SKM-1 (cell line): ENCODE data around the gene LMX1A.

ENCODE experiments used
- DNase-seq: peaks from one replicate; lab custom pipeline; 2025; ENCODE audit not compliant: unreplicated experiment; lab: John Stamatoyannopoulos, UW

LMX1A gene

DNA sequence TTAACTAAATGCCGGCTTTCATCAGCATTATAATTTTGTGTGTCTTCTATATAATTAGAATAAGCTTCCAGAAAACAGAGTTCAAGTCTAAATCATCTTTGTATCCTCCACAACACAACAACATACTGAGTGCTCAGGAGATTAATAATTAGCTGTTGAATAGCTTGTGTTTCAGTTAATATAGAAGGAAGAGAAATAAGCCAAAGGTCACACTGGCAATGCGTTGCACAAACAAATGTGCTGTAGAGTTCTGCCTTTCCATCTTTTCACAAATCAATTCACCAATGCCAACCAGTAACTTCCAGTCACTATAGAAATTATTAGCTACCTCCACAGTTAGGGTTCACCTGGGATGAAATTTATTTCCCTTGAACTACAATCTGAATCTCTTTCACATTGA lies 132.0 kb downstream of the LMX1A start:
- no peak for DNase-seq

DNA sequence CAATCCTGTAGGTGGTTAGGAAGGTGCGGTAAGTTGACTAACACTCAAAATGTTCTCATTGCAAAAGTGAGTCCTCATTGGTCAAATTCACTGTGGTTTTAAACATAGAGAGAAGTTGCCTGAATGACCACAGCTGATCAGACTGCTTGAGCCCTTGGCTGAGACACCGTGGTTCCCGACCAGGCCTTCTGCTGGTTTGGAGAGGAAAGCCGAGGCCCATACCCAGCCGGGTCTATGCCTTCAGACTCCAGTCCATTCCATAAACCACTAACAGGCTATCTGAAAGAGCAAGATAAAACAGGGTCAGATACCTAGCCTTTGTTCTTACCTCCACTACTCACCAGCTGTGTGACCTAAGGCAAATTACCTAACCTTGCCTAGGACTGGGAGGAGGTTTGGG lies 133.9 kb downstream of the LMX1A start:
- no peak for DNase-seq

DNA sequence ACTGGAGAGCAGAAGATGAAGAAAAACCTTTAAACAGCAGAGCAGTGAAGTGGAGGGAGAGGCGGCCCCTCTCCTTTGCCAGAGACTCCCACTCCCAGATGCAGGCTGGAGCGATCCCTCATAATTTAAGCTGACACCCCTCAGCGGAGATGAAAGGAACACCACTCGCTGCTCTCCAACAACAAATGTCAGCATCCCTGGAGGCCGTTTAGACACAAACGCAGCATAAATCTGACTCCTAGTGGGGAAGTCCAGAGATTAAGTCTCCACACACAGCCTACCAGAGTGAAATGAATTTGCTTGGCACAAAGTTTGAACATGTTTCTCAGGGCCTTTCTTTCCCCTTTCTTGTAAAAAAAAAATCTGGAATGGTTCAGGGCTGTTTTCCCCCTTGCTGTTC lies 137.8 kb downstream of the LMX1A start:
- DNase-seq: no peak

DNA sequence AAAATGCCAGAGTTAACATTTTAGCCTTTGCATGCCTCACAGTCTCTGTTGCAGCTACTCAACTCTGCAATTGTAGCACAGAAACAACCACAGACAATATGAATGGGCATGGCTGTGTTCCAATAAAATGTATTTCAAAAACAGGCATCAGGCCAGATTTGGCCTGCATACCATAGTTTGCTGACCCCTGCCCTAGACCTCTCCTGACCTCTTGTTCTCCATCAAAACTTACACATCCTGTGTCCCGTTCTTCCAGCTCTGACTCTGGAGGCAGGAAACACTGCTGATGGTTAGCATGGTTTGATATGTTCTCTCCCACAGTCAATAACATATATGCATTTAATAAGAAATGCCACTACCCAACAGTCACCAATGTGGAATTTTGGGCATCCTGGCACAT lies 138.6 kb downstream of the LMX1A start:
- no peak for DNase-seq

DNA sequence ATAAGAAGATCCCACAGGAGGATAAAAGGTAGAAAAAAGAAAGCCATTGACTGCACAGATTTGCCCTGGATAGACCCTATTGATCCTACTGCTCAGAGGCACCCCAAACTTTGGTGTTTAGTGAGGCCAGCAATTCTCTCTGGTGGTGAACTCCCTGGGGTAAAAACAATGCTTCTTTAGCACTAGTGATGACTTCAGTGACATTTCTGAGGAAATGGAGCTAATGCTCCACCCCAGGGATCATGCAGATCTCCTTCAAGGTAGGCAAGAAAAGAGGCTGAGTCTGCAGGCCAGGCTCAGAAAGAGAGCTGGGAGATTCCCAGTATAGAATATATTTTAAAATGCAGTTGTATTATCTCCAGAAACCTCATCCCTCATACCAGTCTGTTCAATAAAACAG lies 140.3 kb downstream of the LMX1A start:
- no peak for DNase-seq

DNA sequence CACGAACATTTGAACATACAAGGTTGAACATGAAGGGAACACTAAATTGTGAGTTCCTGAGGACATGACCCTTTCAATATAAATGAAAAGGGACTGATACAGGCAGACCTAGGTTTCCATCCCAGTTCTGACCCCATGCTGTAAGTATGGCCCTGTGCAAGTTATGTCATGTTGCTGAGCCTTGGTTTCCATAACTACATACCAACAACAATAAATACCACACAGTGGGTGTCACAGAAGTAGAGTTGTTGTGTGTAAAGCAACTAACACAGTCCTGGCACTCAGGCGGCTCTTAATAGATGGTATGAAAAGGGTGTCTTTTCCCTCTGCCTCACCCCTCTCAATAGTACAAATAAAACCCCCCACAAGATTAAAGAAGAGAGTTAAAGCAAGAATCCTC lies 140.8 kb downstream of the LMX1A start:
- no peak for DNase-seq

DNA sequence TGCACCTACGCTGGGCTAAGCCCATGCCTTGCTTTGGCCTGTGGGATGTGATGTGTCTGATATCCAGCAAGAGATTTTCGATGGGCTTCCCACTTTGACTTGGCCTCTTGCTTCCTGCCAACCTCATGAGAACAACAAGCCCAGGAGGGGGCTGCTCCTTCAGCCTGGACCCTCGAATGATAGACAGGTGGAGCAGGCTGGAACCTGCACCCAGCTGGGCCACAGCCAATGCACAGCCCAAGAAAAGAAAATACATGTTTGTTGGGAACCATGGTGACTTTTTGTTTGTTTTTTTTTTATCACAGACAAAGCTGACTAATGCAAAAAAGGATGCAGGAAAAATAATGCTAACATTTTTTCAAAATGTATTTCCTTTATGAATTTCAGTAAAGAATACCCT lies 144.3 kb downstream of the LMX1A start:
- no peak for DNase-seq

DNA sequence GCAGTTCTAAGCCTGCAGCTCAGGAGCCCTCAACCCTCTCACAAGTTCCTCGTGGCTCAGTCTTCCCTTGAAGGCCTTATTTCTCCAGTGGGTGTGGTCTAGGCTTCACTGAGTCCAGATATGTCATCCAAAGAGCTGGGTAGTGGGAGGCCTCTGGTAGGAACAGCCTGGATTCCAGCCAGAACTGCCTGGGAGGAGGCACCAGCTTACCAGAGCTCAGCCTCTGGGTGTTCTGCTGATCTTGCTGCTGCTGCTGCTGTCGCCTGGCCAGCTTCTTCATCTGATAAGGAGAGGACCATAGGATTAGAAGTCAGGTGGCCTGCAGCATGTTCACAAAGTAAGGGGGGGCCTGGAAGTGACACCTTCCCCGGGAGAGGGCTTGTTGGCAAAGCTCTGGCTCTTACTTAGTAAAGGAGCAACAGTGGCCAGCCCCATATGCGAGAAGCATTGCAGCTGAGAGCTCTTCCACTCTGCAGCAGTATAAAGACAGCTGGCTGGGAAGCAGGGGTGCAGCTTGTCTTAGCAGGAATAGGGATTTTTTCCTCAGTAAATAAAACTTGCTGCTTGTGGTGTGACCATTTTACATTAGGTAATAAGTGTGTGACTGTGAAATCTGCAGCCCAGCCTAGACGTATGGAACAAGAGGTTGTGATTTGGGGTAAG lies 148.5 kb downstream of the LMX1A start:
- no peak for DNase-seq

DNA sequence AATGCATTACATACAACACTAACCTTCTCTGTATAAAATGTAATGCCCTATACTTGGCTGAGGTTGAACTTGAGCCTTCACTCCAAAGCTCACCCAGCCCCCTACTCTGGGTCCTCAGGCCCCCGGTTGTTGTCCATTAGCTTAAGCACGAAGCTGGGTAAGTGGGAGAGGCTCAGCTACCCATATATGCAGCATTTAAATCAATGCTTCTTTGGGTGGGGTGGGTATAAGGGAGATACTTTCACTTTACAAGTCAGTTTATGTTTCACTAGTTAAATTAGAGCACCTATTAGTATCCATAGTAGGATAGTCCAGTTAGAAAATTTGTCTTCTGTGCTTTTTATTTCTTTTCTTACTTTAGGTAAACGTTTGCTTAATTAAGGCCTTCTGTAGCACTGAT lies 151.4 kb downstream of the LMX1A start:
- DNase-seq: no peak

DNA sequence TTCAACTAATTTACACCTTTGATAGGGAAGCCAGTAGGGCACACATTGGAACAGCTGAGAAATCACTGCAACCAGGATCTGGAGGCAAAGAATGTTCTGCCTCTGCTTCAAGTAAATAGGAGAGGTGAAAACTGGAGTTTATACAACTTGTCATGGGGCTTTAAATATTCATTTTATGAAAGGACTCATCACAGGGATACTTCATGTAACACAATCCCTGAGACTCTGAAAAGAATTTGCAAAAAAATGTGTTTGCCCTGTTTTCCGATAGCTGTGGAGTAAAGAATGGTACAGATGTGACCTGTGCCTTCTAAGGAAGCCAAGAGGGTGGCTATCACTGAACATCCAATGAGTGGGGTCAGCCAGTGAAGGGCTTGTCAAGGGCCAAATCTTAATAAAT lies 152.0 kb downstream of the LMX1A start:
- DNase-seq: no peak

DNA sequence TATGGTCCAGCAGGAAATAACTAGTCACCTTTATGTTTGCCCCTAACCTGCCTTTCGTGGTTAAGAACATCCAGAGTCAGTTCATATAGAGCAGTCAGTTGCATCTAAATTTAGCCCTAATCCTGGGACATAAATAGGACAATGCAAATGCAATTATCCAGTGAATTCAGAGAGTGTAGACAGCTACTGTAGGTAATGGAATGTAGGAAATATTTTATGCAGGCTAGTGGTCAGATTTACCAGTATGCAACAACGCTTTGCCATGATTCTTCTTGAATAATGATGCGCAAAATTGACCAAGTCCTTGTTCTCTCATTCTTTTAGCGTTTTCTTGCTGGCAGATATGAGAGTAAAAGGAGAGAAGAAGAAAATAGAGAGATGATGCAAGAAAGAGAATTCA lies 165.4 kb downstream of the LMX1A start:
- DNase-seq: no peak

DNA sequence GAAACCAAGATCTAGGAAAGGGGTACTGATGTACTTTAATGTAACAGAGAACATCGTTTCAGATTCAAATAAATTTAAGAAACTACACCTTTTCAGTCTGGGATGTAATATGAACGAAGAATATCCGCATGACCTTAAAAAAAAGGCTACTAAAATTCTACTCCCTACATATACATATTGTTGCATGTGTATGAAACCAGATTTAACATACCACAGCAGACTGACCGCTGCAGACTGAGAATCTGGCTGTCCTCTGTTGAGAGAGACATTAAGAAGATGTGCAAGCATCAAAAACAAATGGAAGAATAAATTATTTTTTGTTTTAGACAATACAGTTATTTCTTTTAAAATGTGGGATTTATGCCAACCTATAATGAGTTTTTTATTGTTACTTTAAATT lies 166.6 kb downstream of the LMX1A start:
- DNase-seq: no peak

DNA sequence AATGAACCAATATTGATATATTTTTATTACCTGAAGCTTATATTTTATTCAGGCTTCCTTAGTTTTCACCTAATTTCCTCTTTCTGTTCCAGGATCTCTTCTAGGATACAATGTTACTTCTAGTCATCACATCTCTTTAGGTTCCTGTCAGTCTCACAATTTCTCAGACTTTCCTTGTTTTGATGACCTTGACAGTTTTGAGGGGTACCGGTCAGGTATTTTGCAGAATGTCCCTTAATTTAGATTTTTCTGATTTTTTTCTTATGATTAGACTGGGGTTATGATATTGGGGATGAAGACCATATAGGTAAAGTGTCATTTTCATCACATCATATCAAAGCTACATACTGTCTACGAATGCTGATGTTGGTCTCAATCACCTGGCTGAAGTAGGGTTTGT lies 167.5 kb downstream of the LMX1A start:
- DNase-seq: no peak

DNA sequence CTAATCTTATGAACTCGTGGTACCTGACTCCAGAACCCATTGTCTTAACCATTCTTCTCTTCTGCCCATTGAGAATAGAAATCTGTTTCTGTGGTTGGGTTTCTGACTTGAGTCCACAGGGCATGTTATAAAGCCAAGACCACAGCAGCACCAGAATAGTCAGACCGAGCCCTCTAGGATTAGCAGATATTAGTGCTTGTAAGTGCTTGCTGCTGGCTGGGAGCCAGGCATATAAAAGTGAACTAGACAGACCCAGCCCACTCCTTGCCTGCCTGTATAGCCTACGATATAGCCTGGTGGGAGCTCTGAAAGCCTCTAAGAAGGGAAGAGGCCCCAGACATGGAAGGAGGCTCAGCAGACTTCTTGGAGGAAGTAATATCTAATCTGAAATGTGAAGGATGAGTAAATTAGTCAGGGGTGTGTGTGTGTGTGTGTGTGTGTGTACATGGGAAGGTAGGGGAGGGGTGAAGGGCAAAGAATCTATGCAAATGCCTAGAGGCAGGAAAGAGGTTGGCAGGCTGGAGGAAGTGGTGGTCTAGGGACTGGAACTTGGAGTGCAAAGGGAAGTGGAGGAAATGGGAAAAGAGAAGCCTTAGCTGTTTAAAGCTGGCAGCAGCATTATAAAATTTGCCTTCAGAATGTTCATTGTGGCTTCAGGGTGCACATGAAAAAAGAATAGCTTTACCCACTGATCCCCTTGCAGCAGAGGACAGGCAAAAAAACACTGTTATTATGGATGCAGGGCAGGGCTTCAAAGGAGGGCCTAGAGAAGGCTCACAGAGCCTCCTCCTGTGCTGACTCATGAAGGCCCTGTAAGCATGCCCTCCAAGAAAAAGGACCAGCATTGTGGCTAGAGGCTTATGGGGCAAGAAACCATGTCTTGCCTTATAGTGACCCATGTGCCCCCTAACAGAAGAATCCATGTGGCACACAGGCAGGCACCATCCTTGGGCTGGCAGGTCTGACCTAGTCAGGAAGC lies 169.2 kb downstream of the LMX1A start:
- DNase-seq: no peak

DNA sequence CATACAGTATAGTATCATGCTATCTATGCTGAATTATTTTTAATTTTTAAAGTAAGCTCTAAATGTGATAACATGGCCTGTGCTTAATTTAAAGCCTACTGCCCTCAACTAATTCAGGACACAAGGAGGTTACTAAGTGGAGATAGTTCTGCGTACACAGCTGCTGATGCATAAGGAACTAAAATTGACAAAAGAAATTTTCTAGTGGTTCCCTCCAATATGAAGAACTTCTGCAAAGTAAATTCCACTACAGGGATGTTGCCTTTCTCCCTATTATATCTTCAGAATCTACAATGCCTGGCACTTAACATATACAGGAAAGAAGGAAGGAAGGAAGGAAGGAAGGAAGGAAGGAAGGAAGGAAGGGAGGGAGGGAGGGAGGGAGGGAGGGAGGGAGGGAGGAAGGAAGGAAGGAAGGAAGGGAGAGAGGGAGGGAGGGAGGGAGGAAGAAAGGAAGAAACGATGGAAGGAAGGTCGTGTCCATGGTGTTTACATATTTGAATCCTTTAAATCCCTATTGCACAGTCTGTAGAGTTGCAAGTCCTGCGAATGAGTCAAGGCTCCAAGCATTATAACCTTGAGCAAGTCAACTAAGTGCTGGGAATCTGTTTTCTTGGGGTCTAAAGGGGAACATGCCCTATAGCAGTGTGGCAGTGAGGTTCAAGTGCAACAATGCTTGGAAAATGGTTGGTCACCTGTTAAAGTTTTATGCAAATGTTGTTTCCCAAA lies 171.2 kb downstream of the LMX1A start:
- DNase-seq: no peak

DNA sequence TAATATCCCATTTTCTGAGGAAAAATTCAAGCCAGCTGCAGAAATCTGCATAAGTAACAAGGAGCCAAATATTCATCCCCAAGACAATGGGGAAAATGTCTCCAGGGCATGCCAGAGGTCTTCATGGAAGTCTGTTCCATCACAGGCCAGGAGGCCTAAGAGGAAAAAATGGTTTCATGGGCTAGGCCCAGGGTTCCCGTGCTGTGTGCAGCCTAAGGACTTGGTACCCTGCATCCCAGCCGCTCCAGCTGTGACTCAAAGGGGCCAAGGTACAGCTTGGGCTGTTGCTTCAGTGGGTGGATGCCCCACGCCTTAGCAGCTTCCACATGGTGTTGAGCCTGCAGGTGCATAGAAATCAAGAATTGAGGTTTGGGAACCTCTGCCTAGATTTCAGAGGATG lies 173.5 kb downstream of the LMX1A start:
- no peak for DNase-seq

DNA sequence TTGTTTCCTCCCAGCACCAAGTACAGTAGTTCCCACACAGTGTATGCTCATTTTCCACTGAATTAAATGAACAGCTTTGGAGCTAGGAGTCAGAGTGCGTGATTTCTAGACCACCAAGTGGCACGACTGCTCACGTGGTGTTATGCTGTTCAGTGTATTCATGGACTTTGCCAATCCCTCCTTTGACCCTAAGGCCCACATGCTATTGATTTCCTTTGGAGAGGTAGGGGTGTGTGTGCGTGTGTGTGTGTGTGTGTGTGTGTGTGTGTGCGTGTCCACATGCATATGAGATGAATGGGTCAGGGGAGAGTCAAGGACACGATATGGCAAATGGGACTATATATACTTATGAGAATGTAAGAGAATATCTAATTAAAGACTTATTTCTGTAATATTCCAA lies 177.2 kb downstream of the LMX1A start:
- no peak for DNase-seq

DNA sequence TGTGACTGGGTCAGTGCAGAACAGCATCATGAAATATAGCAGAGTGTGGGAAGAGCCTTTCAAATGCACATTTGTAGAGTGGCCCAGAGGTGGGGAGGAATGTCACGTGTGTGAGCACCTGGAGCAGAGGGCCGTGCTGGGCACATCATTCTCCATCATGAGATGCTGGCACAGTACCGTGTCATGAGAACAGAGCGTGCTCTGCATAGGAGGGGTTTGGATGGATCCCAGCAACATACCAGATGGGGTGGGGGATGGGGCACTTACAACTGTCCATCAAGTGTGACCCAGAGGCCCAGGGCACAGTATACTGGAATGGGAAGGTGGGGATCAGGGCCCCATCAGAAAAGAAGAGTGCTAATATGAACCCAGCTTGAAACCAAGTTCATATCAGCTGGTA lies 182.0 kb downstream of the LMX1A start:
- DNase-seq: no peak

DNA sequence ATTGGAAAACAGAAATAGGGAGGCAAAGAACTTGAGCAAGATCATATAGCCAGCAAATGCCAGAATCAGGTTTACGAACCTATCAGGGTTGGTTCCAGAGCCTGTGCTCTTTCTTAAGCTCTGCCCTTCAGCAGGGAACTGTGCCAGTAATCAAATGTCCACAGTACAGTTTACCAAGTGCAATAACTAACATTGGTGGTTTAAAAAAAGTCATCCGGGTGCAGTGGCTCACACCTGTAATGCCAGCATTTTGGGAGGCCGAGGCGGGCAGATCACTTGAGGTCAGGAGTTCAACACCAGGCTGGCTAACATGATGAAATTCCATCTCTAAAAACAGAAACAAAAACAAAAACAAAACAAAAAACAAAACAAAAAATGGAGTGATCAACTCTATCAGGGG lies 182.7 kb downstream of the LMX1A start:
- DNase-seq: no peak

DNA sequence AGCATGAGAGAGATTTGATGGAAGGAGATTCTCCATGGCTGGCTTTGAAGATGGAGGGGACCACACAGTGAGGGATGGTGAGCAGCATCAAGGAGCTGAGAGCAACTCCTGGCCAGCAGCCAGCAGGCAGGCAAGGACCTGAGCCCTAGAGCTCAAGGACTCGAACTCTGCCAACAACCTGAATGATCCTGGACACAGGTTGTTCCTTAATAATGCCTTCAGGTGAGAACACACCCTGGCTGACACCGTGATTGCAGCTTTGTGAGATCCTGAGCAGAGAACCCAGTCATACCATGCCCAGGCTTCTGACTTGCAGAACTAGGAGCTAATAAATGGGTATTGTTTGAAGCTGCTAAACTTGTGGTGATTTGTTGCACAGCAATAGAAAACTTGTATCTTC lies 183.1 kb downstream of the LMX1A start:
- no peak for DNase-seq

DNA sequence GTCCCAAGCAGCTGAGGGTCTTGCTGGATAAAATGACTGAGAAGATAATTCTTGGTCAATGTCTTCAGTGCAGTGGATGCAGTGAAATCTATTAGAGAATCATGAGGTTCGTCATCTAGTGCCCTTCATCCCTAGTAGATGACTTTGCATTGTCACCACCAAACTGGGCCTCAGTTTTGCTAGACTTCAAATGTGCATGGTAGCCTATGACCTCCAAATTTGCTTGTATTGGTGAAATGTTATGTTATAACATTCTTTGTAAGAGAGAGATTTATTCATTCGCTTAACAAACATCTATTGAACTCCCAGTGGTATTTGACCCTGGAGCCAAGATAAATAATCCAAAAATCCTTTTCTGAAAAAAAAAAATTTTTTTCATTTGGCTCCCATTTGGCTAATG lies 183.8 kb downstream of the LMX1A start:
- no peak for DNase-seq

DNA sequence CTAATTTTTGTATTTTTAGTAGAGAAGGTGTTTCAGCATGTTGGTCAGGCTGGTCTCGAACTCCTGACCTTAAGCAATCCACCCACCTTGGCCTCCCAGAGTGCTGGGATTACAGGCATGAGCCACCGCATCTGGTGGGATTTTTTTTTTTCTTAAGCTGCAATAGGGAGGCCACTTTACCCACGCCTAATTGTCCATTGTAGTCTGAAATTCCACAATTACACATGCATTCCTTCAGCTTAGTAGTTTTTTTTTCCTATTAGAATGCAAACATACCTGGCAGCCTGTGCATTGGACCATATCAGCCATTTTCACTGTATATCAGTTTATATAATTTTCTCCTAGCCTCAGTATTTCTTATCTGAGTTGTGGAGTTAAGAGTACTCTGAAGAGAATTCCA lies 186.8 kb downstream of the LMX1A start:
- no peak for DNase-seq
